SK-N-MC (cell line): ENCODE data around the gene NEGR1.

Source experiments
- DNase-seq: peaks from one replicate; pipeline ENCODE4 v3.0.0-alpha.2; 2011; ENCODE audit warnings: low read depth, low spot score
- H3K27ac ChIP-seq: fragments of 200-600 bp; sonication (generic); 2 replicates; pipeline ENCODE4 v1.5.1; 2016; ENCODE audit warnings: mixed run types
- H3K36me3 ChIP-seq: fragments of 200-600 bp; sonication (generic); 2 replicates; pipeline ENCODE4 v1.6.1; 2017; ENCODE audit warnings: antibody characterized with exemption, low read length, mixed read lengths; ENCODE audit not compliant: insufficient read depth
- H3K4me3 ChIP-seq: fragments of 200-600 bp; sonication (generic); 2 replicates; pipeline ENCODE4 v1.5.1; 2016
- H3K9ac ChIP-seq: fragments of 200-600 bp; sonication (generic); 2 replicates; pipeline ENCODE4 v1.8.0; 2017; ENCODE audit warnings: mixed run types, mixed read lengths; ENCODE audit not compliant: insufficient read length
- H3K9me3 ChIP-seq: fragments of 200-600 bp; sonication (generic); 2 replicates; pipeline ENCODE4 v1.6.1; 2017; ENCODE audit warnings: low read depth, mild to moderate bottlenecking, antibody characterized with exemption, low read length, moderate library complexity, mixed read lengths
- EZH2 ChIP-seq: fragments of 200-600 bp; sonication (generic); IDR thresholded peaks from one replicate; pipeline ENCODE4 v1.6.1; 2017; ENCODE audit warnings: antibody characterized with exemption
- FOXP2 ChIP-seq: optimal IDR thresholded peaks from 2 replicates; pipeline ENCODE3; 2011; ENCODE audit warnings: mild to moderate bottlenecking, moderate library complexity; ENCODE audit not compliant: insufficient read depth; ENCODE audit errors: extremely low read length, control extremely low read depth
- POLR2AphosphoS5 ChIP-seq: IDR thresholded peaks from 2 replicates; pipeline ENCODE4 v1.6.1; 2012; ENCODE audit warnings: mild to moderate bottlenecking, low read depth, low read length, borderline replicate concordance

Gene NEGR1

GRCh38 chr1:72117621-72118020, 164.7 kb downstream of the NEGR1 start:
- no peak overlapping the region for H3K4me3 ChIP-seq
- no peak for DNase-seq
- no peaks in the 10 kb centered on the region for H3K36me3 ChIP-seq
- TF ChIP-seq POLR2AphosphoS5 (no peak), EZH2 (no peak), FOXP2 (no peak)
- no peaks in the 10 kb centered on the region for H3K9me3 ChIP-seq
- no peak overlapping the region for H3K9ac ChIP-seq
- H3K27ac ChIP-seq = no peak overlapping the region

DNA sequence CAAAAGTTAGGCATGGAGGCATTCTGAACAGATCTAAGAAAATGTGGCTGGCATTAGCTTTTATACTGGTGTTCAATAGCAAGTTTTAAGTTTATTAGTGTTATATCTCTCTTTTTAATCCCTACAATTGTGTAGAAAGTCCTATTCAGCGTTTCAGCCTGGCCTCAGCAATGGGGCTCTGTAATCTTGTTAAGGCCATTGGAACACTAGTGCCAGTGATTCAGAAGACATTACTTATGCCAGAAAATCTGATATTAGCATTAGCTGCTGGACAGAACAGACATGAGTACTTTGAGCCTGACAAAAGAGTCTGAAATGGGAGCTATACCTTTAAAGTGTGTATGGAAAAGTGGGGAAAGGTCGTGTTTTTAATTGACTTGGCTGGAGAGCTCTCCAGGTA, 167.0 kb downstream of the NEGR1 start:
- no peak overlapping the region for H3K4me3 ChIP-seq
- no peak for TF ChIP-seq FOXP2
- TF ChIP-seq POLR2AphosphoS5 = no peak
- TF ChIP-seq EZH2 = no peak
- no peak for DNase-seq
- H3K9ac ChIP-seq = no peak overlapping the region
- H3K27ac ChIP-seq = peak overlapping the region; percentile 91; the same call in 1 of the 2 replicates
- H3K9me3 ChIP-seq = no peaks in the 10 kb centered on the region
- H3K36me3 ChIP-seq = no peaks in the 10 kb centered on the region

DNA sequence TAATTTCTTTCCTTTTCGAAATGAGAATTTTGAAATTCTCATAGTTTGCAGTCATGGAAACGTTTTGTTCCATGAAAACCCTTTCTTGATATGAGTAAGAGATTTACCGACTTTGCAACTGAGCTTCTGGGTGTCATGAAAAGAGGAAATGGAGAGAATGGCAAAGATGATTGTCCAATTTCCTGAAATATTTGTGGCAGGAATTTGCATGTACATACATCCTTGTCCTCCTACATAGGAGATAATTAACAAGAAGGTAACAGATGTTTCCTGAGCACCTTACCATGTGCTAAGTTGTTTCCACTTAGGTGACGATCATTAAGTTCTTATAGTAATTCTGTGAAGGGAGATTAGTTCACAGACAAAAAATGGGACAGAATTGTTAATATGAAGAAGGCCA, 170.7 kb downstream of the NEGR1 start:
- no peaks in the 10 kb centered on the region for H3K36me3 ChIP-seq
- no peak overlapping the region for H3K9ac ChIP-seq
- H3K4me3 ChIP-seq = peak overlapping the region; percentile 1; the same call in 1 of the 2 replicates
- DNase-seq = peak; percentile 37
- peak overlapping the region; percentile 90 for H3K27ac ChIP-seq
- no peak for TF ChIP-seq EZH2
- peak; percentile 18; the same call in 1 of the 2 replicates for TF ChIP-seq POLR2AphosphoS5
- H3K9me3 ChIP-seq = no peaks in the 10 kb centered on the region

- Histone ChIP-seq H3K27ac (peak overlapping the region; percentile 90), H3K9me3 (no peaks in the 10 kb centered on the region), H3K9ac (peak overlapping the region; percentile 54), H3K4me3 (peak overlapping the region; percentile 48), H3K36me3 (no peaks in the 10 kb centered on the region)
- TF ChIP-seq EZH2 (no peak), FOXP2 (no peak), POLR2AphosphoS5 (no peak)
- no peak for DNase-seq
These were observed 172.4 kb downstream of the NEGR1 start for GRCh38 chr1:72109916-72110315.

DNA sequence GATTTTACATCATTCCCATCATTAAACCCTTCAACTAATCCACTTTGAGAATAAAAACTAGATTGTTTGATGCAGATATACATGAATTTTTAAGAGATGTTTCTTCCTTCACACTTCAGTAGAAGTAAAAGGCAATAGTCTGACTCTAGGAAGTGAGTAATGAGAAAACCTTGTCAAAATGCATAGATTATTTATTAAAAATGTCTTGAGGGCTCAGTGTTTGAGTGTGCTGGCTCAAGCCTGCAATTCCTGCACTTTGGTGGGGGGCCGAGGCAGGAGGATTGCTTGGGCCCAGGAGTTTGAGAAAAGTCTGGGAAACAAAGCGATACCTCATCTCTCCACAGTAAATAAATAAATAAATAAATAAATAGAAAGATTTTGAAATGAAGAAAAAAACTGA, 177.1 kb downstream of the NEGR1 start:
- H3K9ac ChIP-seq = no peak overlapping the region
- H3K36me3 ChIP-seq = peaks cover 9% of the 10 kb centered on the region; the same call in 1 of the 2 replicates
- H3K9me3 ChIP-seq = no peaks in the 10 kb centered on the region
- no peak overlapping the region for H3K4me3 ChIP-seq
- peak overlapping the region; percentile 29; the same call in 1 of the 2 replicates for H3K27ac ChIP-seq
- TF ChIP-seq EZH2 (no peak), FOXP2 (no peak), POLR2AphosphoS5 (no peak)
- no peak for DNase-seq

GRCh38 chr1:72101840-72102632, 180.3 kb downstream of the NEGR1 start:
- TF ChIP-seq FOXP2 (no peak), POLR2AphosphoS5 (peak; percentile 66; the same call in 1 of the 2 replicates), EZH2 (no peak)
- Histone ChIP-seq H3K27ac (peak overlapping the region; percentile 97), H3K9ac (peak overlapping the region; percentile 67), H3K36me3 (peaks cover 13% of the 10 kb centered on the region; the same call in 1 of the 2 replicates), H3K9me3 (peaks cover 3% of the 10 kb centered on the region; the same call in 1 of the 2 replicates), H3K4me3 (peak overlapping the region; percentile 68)
- peak; percentile 68 for DNase-seq

- Histone ChIP-seq H3K9me3 (peaks cover 3% of the 10 kb centered on the region; the same call in 1 of the 2 replicates), H3K4me3 (0 out of 2 replicates have a peak overlapping the region, but pooled peaks have one; percentile 24), H3K27ac (peak overlapping the region; percentile 97), H3K9ac (no peak overlapping the region), H3K36me3 (peaks cover 13% of the 10 kb centered on the region; the same call in 1 of the 2 replicates)
- no peak for TF ChIP-seq FOXP2
- no peak for TF ChIP-seq POLR2AphosphoS5
- TF ChIP-seq EZH2 = no peak
- DNase-seq = no peak
These were observed 181.6 kb downstream of the NEGR1 start for GRCh38 chr1:72100771-72101170.

DNA sequence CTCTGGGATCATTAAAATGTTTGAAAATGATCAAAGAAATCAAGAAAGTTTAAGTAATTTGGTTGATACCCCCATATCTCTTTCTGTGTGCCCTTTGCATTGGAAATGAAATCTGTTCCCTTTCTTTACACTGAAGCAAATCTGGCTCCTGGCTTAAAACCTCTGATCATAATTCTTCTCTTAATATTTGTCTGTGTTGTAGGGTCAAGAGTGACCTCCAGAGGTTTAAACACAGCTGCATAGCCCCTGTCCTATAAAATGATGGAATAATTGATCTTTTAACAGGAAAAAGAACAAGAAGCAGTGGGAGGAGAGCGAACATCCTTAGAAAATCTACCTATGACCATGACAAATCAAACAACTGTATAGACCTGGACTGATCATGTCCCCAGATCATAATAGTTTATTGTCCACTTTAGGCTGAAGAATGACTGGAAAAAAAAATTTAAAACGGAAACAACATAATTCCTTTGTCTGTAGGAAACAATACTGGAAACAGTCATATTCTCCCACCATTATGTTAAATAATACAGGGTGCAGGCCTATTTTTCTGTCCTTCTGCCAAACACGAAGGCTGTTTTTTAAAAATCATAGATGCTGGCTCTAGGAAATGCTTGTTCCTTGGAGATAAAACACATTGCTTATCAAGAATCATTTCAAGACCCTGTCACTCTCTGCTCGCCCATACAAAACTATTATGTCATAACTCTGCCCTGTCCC, 184.3 kb downstream of the NEGR1 start:
- TF ChIP-seq POLR2AphosphoS5 (no peak), FOXP2 (no peak), EZH2 (no peak)
- Histone ChIP-seq H3K4me3 (no peak overlapping the region), H3K36me3 (peaks cover 13% of the 10 kb centered on the region; the same call in 1 of the 2 replicates), H3K9me3 (peaks cover 3% of the 10 kb centered on the region; the same call in 1 of the 2 replicates), H3K9ac (no peak overlapping the region), H3K27ac (no peak overlapping the region)
- no peak for DNase-seq
